GM19025 (cell line): Measurements from ENCODE around the gene PCSK4.

Experiments used
- ATAC-seq: cut with Tn5 transposase; IDR thresholded peaks from one replicate; pipeline ENCODE4 v1.9.1; 2021; ENCODE audit warnings: mild to moderate bottlenecking, low read depth, moderate library complexity; ENCODE audit not compliant: unreplicated experiment

The PCSK4 gene

GRCh38 chr19:1472231-1473084 is 17.7 kb downstream of the PCSK4 start:
- ATAC-seq = no peak

- no peak for ATAC-seq
Measured at GRCh38 chr19:1471515-1472160, 18.5 kb downstream of the PCSK4 start.

GRCh38 chr19:1471010-1471514 is 19.1 kb downstream of the PCSK4 start:
- ATAC-seq = no peak

- no peak for ATAC-seq
Measured at GRCh38 chr19:1470305-1471009, 19.7 kb downstream of the PCSK4 start.

- ATAC-seq = no peak
Measured at GRCh38 chr19:1470055-1470304, 20.2 kb downstream of the PCSK4 start.

- no peak for ATAC-seq
Measured at GRCh38 chr19:1469255-1470054, 20.7 kb downstream of the PCSK4 start.

- no peak for ATAC-seq
Measured at GRCh38 chr19:1468821-1469254, 21.3 kb downstream of the PCSK4 start.

- ATAC-seq = no peak
Measured at GRCh38 chr19:1468274-1468820, 21.8 kb downstream of the PCSK4 start.

- ATAC-seq = no peak
Measured at GRCh38 chr19:1467490-1468273, 22.5 kb downstream of the PCSK4 start.

- no peak for ATAC-seq
Measured at GRCh38 chr19:1467215-1467489, 23.0 kb downstream of the PCSK4 start.

GRCh38 chr19:1466461-1467214 is 23.5 kb downstream of the PCSK4 start:
- no peak for ATAC-seq

GRCh38 chr19:1466018-1466460 is 24.1 kb downstream of the PCSK4 start:
- no peak for ATAC-seq

GRCh38 chr19:1465191-1466016 is 24.7 kb downstream of the PCSK4 start:
- no peak for ATAC-seq

GRCh38 chr19:1461862-1462261 is 28.3 kb downstream of the PCSK4 start:
- ATAC-seq = no peak

- no peak for ATAC-seq
Measured at GRCh38 chr19:1460033-1460995, 29.8 kb downstream of the PCSK4 start.

GRCh38 chr19:1459479-1459878 is 30.7 kb downstream of the PCSK4 start:
- ATAC-seq = no peak

- ATAC-seq = no peak
Measured at GRCh38 chr19:1457892-1458291, 32.3 kb downstream of the PCSK4 start.
